ENCODE results near the gene ARHGAP24. TPM values are rescaled to one million over a fixed set of nuclear protein-coding genes. Genes with fewer than 3 reads are reported as not detected.

Gene ARHGAP24
- total and polyA plus RNA-seq, 4 donors, result 1.8 to 15.2 (median 3.3) TPM

DNA sequence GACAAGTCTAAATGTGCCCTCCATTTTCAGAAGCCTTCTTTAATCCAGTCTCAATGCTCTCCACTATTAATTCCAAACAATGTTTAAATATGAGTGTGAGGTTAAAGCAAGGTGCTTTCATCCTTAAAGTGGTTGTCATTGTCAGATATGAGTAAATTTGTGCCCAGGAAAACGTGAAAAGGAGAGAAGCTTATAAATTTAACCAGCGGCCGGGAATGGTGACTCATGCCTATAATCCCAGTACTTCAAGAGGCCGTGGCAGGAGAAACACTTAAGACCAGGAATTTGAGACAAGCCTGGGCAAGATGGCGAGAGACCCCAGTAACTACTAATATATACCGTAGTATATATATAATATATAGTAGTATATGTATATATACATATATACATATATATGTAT is 270.0 kb downstream of the ARHGAP24 start:
- WGBS, result 88% methylated on average over 6 of the region's 6 CpGs

DNA sequence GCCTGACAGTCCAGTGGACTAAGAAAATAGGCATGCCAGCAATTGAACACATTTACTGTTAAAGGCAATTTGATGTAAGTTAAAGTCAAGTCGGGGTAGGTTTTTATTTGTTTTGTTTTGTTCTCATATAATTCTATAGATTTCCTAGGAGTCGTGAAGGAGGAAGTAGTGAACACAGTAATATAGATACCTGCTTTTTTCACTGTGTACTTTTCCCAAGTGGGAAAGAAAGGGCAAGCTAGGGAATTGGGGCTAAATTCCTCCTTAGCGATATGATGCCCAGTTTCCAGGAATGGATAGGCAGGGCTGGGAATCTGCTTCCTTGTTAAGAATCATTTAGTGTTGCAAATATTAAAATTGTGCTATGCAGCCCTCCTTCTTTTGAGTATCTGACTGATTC is 271.0 kb downstream of the ARHGAP24 start:
- H3K9me3 ChIP-seq (ENCODE audit: control insufficient read depth in 4 of 4, low read length in 3 of 4), result no peaks in the 10 kb centered on the region
- no peaks in the 10 kb centered on the region for H3K27me3 ChIP-seq (ENCODE audit: control insufficient read depth in 4 of 4, insufficient read depth in 4 of 4, low read length in 3 of 4)
- no peak overlapping the region for H3K27ac ChIP-seq (ENCODE audit: low read depth in 1 of 2, low read length in 2 of 2)
- H3K4me1 ChIP-seq (ENCODE audit: control insufficient read depth in 4 of 4, insufficient read depth in 4 of 4, low read length in 3 of 4), result no peaks in the 10 kb centered on the region
- WGBS, result 70% methylated on average over 3 of the region's 3 CpGs
- H3K4me3 ChIP-seq (ENCODE audit: low read depth in 1 of 3, low read length in 3 of 3), result no peak overlapping the region
- H3K36me3 ChIP-seq (ENCODE audit: control insufficient read depth in 4 of 4, insufficient read depth in 3 of 4, low read depth in 1 of 4, low read length in 3 of 4), result no peaks in the 10 kb centered on the region
- H3K9ac ChIP-seq (ENCODE audit: low read depth in 1 of 2, low read length in 2 of 2), result no peak overlapping the region
- no peak for DNase-seq (ENCODE audit: low spot score)
- TF ChIP-seq, protein P1, sequence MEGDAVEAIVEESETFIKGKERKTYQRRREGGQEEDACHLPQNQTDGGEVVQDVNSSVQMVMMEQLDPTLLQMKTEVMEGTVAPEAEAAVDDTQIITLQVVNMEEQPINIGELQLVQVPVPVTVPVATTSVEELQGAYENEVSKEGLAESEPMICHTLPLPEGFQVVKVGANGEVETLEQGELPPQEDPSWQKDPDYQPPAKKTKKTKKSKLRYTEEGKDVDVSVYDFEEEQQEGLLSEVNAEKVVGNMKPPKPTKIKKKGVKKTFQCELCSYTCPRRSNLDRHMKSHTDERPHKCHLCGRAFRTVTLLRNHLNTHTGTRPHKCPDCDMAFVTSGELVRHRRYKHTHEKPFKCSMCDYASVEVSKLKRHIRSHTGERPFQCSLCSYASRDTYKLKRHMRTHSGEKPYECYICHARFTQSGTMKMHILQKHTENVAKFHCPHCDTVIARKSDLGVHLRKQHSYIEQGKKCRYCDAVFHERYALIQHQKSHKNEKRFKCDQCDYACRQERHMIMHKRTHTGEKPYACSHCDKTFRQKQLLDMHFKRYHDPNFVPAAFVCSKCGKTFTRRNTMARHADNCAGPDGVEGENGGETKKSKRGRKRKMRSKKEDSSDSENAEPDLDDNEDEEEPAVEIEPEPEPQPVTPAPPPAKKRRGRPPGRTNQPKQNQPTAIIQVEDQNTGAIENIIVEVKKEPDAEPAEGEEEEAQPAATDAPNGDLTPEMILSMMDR (IDR thresholded peaks at IDR 0.05; ENCODE audit: low read depth, low read length, missing input control), result no peak

More for the DNA sequence above, 270.0 kb downstream of the ARHGAP24 start:
- TF ChIP-seq JUND (IDR thresholded peaks at IDR 0.05) (no peak), YY1 (IDR thresholded peaks at IDR 0.05) (no peak), HNF4A (conservative IDR thresholded peaks at IDR 0.05) (no peak), HNF4G (IDR thresholded peaks at IDR 0.05) (no peak), TAF1 (conservative IDR thresholded peaks at IDR 0.05) (no peak), SP1 (IDR thresholded peaks at IDR 0.05) (no peak), FOXA2 (IDR thresholded peaks at IDR 0.05) (no peak), RAD21 (IDR thresholded peaks at IDR 0.05) (no peak), RXRA (IDR thresholded peaks at IDR 0.05) (no peak), EGR1 (IDR thresholded peaks at IDR 0.05; ENCODE audit: low read depth in 2 of 2) (no peak), NR2F2 (IDR thresholded peaks at IDR 0.05) (no peak), FOXA1 (IDR thresholded peaks at IDR 0.05) (no peak), GABPA (IDR thresholded peaks at IDR 0.05 in 1 of 2, conservative IDR thresholded peaks at IDR 0.05 in 1 of 2) (no peak)
- TF ChIP-seq, protein P2, sequence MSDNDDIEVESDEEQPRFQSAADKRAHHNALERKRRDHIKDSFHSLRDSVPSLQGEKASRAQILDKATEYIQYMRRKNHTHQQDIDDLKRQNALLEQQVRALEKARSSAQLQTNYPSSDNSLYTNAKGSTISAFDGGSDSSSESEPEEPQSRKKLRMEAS (IDR thresholded peaks at IDR 0.05), result no peak
- TF ChIP-seq, protein P1 (IDR thresholded peaks at IDR 0.05; ENCODE audit: low read depth, low read length, missing input control), result no peak
- TF ChIP-seq, protein P3, sequence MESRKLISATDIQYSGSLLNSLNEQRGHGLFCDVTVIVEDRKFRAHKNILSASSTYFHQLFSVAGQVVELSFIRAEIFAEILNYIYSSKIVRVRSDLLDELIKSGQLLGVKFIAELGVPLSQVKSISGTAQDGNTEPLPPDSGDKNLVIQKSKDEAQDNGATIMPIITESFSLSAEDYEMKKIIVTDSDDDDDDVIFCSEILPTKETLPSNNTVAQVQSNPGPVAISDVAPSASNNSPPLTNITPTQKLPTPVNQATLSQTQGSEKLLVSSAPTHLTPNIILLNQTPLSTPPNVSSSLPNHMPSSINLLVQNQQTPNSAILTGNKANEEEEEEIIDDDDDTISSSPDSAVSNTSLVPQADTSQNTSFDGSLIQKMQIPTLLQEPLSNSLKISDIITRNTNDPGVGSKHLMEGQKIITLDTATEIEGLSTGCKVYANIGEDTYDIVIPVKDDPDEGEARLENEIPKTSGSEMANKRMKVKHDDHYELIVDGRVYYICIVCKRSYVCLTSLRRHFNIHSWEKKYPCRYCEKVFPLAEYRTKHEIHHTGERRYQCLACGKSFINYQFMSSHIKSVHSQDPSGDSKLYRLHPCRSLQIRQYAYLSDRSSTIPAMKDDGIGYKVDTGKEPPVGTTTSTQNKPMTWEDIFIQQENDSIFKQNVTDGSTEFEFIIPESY (IDR thresholded peaks at IDR 0.05), result no peak
- TF ChIP-seq, protein P4, sequence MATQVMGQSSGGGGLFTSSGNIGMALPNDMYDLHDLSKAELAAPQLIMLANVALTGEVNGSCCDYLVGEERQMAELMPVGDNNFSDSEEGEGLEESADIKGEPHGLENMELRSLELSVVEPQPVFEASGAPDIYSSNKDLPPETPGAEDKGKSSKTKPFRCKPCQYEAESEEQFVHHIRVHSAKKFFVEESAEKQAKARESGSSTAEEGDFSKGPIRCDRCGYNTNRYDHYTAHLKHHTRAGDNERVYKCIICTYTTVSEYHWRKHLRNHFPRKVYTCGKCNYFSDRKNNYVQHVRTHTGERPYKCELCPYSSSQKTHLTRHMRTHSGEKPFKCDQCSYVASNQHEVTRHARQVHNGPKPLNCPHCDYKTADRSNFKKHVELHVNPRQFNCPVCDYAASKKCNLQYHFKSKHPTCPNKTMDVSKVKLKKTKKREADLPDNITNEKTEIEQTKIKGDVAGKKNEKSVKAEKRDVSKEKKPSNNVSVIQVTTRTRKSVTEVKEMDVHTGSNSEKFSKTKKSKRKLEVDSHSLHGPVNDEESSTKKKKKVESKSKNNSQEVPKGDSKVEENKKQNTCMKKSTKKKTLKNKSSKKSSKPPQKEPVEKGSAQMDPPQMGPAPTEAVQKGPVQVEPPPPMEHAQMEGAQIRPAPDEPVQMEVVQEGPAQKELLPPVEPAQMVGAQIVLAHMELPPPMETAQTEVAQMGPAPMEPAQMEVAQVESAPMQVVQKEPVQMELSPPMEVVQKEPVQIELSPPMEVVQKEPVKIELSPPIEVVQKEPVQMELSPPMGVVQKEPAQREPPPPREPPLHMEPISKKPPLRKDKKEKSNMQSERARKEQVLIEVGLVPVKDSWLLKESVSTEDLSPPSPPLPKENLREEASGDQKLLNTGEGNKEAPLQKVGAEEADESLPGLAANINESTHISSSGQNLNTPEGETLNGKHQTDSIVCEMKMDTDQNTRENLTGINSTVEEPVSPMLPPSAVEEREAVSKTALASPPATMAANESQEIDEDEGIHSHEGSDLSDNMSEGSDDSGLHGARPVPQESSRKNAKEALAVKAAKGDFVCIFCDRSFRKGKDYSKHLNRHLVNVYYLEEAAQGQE (IDR thresholded peaks at IDR 0.05), result no peak
- TF ChIP-seq, protein P5, sequence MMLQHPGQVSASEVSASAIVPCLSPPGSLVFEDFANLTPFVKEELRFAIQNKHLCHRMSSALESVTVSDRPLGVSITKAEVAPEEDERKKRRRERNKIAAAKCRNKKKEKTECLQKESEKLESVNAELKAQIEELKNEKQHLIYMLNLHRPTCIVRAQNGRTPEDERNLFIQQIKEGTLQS (IDR thresholded peaks at IDR 0.05), result no peak
- no peak overlapping the region for H3K9ac ChIP-seq (ENCODE audit: low read depth in 1 of 2, low read length in 2 of 2)
- DNase-seq (ENCODE audit: low spot score), result no peak
- H3K27me3 ChIP-seq (ENCODE audit: control insufficient read depth in 4 of 4, insufficient read depth in 4 of 4, low read length in 3 of 4), result no peaks in the 10 kb centered on the region
- no peak overlapping the region for H3K27ac ChIP-seq (ENCODE audit: low read depth in 1 of 2, low read length in 2 of 2)
- no peaks in the 10 kb centered on the region for H3K4me1 ChIP-seq (ENCODE audit: control insufficient read depth in 4 of 4, insufficient read depth in 4 of 4, low read length in 3 of 4)
- H3K9me3 ChIP-seq (ENCODE audit: control insufficient read depth in 4 of 4, low read length in 3 of 4), result no peaks in the 10 kb centered on the region
- H3K4me3 ChIP-seq (ENCODE audit: low read depth in 1 of 3, low read length in 3 of 3), result no peak overlapping the region
- no peaks in the 10 kb centered on the region for H3K36me3 ChIP-seq (ENCODE audit: control insufficient read depth in 4 of 4, insufficient read depth in 3 of 4, low read depth in 1 of 4, low read length in 3 of 4)

All from liver (tissue), 9 donors.